ACC112 (cell line): Measurements from ENCODE around the gene TSPAN11.

Experiments used
- H2AFZ ChIP-seq: fragments of 200-600 bp; sonication (generic); one replicate; pipeline ENCODE4 v1.6.0; 2017; ENCODE audit warnings: antibody characterized with exemption, low read length; ENCODE audit not compliant: unreplicated experiment
- H3K27ac ChIP-seq: fragments of 200-600 bp; sonication (generic); 2 replicates; pipeline ENCODE4 v1.5.1; 2014; ENCODE audit warnings: low read depth, mild to moderate bottlenecking, antibody characterized with exemption, low read length, moderate library complexity
- H3K27me3 ChIP-seq: fragments of 200-600 bp; sonication (generic); 2 replicates; pipeline ENCODE4 v1.6.1; 2014; ENCODE audit warnings: mild to moderate bottlenecking, antibody characterized with exemption, low read length, moderate library complexity, mixed read lengths; ENCODE audit not compliant: insufficient read depth
- H3K36me3 ChIP-seq: fragments of 200-600 bp; sonication (generic); 2 replicates; pipeline ENCODE4 v1.6.1; 2016; ENCODE audit warnings: mild to moderate bottlenecking, antibody characterized with exemption, low read length, moderate library complexity, mixed read lengths; ENCODE audit not compliant: insufficient read depth
- H3K4me1 ChIP-seq: fragments of 200-600 bp; sonication (generic); one replicate; pipeline ENCODE4 v1.6.1; 2016; ENCODE audit warnings: low read length, mixed read lengths; ENCODE audit not compliant: insufficient read depth, unreplicated experiment, control insufficient read depth
- H3K4me3 ChIP-seq: fragments of 200-600 bp; sonication (generic); 2 replicates; pipeline ENCODE4 v1.5.1; 2014; ENCODE audit warnings: mild to moderate bottlenecking, low read depth, low read length
- H3K79me2 ChIP-seq: fragments of 200-600 bp; sonication (generic); one replicate; pipeline ENCODE4 v1.6.0; 2016; ENCODE audit warnings: low read length; ENCODE audit not compliant: control insufficient read depth, unreplicated experiment, insufficient read depth

Gene TSPAN11

GRCh38 chr12:30934811-30935210 is 8.3 kb downstream of the TSPAN11 start:
- H3K4me3 ChIP-seq = no peak overlapping the region
- no peaks in the 10 kb centered on the region for H3K79me2 ChIP-seq
- H3K4me1 ChIP-seq = no peaks in the 10 kb centered on the region
- peaks cover 62% of the 10 kb centered on the region for H3K27me3 ChIP-seq
- no peaks in the 10 kb centered on the region for H3K36me3 ChIP-seq
- no peak overlapping the region for H3K27ac ChIP-seq
- H2AFZ ChIP-seq = no peak overlapping the region

DNA sequence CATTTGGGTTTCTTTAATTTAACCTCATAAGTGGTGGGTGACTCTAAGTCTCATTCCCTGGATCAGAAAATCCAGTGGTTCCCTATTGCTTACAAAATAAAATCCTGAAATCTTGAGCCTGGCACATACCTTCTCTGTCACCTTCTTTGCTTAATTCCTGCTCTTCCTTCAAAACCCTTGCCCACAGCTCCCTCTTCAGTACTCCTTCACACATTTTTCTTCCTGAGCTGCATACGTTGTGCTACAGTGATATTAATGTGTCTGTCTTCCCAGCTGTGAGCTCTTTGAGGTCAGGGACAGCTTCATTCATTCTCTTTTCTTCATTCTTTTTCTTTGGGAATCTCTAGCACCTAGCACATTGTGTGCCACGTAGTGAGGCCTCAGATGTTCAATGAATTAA is 9.5 kb downstream of the TSPAN11 start:
- Histone ChIP-seq H3K27ac (no peak overlapping the region), H3K36me3 (no peaks in the 10 kb centered on the region), H3K4me1 (no peaks in the 10 kb centered on the region), H3K79me2 (no peaks in the 10 kb centered on the region), H3K4me3 (no peak overlapping the region), H3K27me3 (peaks cover 66% of the 10 kb centered on the region), H2AFZ (no peak overlapping the region)

DNA sequence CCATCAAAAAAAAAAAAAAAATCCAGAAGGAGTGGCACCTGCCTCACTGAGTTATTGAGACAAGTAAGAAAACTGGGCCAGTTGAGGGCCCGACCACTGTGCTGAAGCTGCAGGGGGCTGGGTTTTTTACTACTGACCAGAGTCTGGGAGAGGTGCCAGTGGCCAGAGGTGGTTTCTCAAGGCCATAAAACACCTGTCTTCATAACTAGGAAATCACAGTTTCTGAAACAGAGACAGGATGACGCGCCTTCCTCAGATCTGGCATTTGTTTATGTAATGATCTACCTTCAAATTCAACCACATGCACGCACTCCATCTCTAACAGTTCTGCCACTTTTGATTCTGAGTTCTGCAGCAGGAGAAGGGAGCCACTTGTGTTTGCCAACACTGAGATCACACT is 12.7 kb downstream of the TSPAN11 start:
- Histone ChIP-seq H3K4me3 (no peak overlapping the region), H3K4me1 (no peaks in the 10 kb centered on the region), H2AFZ (no peak overlapping the region), H3K36me3 (no peaks in the 10 kb centered on the region), H3K79me2 (no peaks in the 10 kb centered on the region), H3K27ac (no peak overlapping the region), H3K27me3 (peaks cover 80% of the 10 kb centered on the region)

DNA sequence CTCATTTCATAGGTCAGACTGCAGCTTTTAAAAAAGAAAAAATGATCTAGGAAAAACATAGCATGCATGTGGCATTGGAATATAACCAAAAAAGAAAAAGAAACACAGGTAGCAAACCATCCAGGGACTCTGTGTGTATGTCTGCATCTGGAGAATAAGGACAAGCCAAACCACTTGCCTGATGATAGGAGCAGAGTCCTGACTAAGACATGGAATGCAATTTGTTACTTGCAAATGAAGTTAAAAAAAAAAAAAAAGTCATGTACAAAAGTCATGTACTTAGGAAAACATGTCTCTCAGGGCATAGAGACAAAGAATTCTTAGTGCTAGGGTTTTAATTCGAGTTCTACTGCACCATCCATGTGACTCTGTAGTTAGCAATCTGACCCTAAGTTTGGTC is 15.9 kb downstream of the TSPAN11 start:
- Histone ChIP-seq H3K36me3 (no peaks in the 10 kb centered on the region), H3K27ac (no peak overlapping the region), H3K79me2 (no peaks in the 10 kb centered on the region), H2AFZ (no peak overlapping the region), H3K4me3 (no peak overlapping the region), H3K27me3 (peaks cover 79% of the 10 kb centered on the region), H3K4me1 (no peaks in the 10 kb centered on the region)

GRCh38 chr12:30942936-30943335 is 16.4 kb downstream of the TSPAN11 start:
- Histone ChIP-seq H3K36me3 (no peaks in the 10 kb centered on the region), H3K79me2 (no peaks in the 10 kb centered on the region), H3K4me1 (no peaks in the 10 kb centered on the region), H3K27ac (no peak overlapping the region), H2AFZ (no peak overlapping the region), H3K27me3 (peaks cover 74% of the 10 kb centered on the region), H3K4me3 (no peak overlapping the region)

- no peak overlapping the region for H3K27ac ChIP-seq
- no peak overlapping the region for H3K4me3 ChIP-seq
- H3K79me2 ChIP-seq = no peaks in the 10 kb centered on the region
- no peak overlapping the region for H2AFZ ChIP-seq
- no peaks in the 10 kb centered on the region for H3K4me1 ChIP-seq
- H3K27me3 ChIP-seq = peaks cover 61% of the 10 kb centered on the region
- no peaks in the 10 kb centered on the region for H3K36me3 ChIP-seq
Measured at GRCh38 chr12:30945443-30946164, 19.1 kb downstream of the TSPAN11 start.

DNA sequence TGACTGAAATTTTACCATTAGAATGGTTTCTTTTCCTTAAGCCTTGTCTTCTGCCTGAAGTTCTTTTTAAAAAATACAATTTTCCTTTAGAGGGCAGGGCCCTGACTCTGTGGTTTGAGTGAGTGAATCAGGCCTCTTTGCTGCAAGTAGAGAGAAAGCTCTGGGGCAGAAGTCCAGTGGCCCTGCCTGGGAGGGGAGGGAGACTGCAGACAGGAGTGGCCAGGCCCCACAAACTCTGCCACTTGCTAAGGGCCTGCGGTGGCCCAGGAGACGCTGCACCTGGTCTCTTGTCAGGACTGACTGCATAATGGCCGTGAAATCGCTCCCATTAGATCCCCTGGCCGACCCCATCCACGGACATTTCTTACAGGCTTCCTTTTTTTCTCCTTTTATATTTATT is 25.5 kb downstream of the TSPAN11 start:
- H3K4me3 ChIP-seq = no peak overlapping the region
- H3K36me3 ChIP-seq = no peaks in the 10 kb centered on the region
- H3K4me1 ChIP-seq = no peaks in the 10 kb centered on the region
- no peaks in the 10 kb centered on the region for H3K79me2 ChIP-seq
- H3K27ac ChIP-seq = no peak overlapping the region
- H2AFZ ChIP-seq = no peak overlapping the region
- peaks cover 58% of the 10 kb centered on the region for H3K27me3 ChIP-seq

DNA sequence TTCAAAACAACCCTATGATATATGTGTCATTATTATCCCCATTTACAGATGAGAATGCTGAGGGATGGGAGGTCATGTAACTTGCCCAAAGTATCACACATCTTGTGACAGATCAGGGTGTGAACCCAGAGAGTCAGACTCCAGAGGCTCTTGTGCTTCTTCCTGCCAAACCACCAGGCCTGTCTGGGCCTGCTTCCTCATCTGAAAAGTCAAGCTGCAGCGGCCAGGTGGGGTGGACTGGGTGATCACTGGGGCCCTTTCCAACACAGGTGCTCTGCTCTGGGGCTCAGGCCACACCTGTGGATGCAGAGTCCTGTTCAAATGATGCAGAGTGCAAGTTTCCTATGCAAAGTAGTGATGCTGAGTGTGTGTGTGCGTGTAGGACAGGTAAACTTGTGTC is 26.7 kb downstream of the TSPAN11 start:
- no peaks in the 10 kb centered on the region for H3K36me3 ChIP-seq
- H3K27me3 ChIP-seq = peaks cover 60% of the 10 kb centered on the region
- H3K4me1 ChIP-seq = no peaks in the 10 kb centered on the region
- H2AFZ ChIP-seq = no peak overlapping the region
- H3K4me3 ChIP-seq = no peak overlapping the region
- no peak overlapping the region for H3K27ac ChIP-seq
- H3K79me2 ChIP-seq = no peaks in the 10 kb centered on the region

GRCh38 chr12:30953951-30954751 is 27.6 kb downstream of the TSPAN11 start:
- Histone ChIP-seq H2AFZ (no peak overlapping the region), H3K27ac (no peak overlapping the region), H3K4me1 (no peaks in the 10 kb centered on the region), H3K36me3 (no peaks in the 10 kb centered on the region), H3K4me3 (no peak overlapping the region), H3K79me2 (no peaks in the 10 kb centered on the region), H3K27me3 (peaks cover 61% of the 10 kb centered on the region)

DNA sequence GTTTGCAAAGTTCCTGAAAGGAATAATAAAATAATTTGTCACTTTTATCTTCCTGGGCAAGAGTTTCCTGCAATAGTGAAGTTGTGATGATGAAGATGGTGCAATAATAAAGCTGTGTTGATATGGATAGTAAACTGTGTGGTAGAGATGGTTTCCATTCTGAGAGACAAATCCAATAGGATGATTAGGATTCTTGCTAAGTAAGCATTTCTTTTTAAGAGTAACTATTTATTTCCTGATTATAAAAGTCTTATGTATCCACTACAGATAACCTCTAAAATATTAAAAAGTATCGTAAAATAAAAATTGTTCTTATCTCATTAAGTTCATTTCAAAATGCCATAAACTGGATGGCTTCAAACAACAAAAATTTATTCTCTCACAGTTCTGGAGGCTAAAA is 28.7 kb downstream of the TSPAN11 start:
- H2AFZ ChIP-seq = no peak overlapping the region
- H3K4me3 ChIP-seq = no peak overlapping the region
- H3K79me2 ChIP-seq = no peaks in the 10 kb centered on the region
- H3K27ac ChIP-seq = no peak overlapping the region
- peaks cover 54% of the 10 kb centered on the region for H3K27me3 ChIP-seq
- no peaks in the 10 kb centered on the region for H3K4me1 ChIP-seq
- no peaks in the 10 kb centered on the region for H3K36me3 ChIP-seq
